ENCODE results near the gene PCDHA1. TPM values are rescaled to one million over a fixed set of nuclear protein-coding genes. Genes with fewer than 3 reads are reported as not detected.

PCDHA1 gene
- total and polyA plus RNA-seq, 12 donors = 0.05 to 0.20 (median 0.08) TPM; not detected in 5

DNA sequence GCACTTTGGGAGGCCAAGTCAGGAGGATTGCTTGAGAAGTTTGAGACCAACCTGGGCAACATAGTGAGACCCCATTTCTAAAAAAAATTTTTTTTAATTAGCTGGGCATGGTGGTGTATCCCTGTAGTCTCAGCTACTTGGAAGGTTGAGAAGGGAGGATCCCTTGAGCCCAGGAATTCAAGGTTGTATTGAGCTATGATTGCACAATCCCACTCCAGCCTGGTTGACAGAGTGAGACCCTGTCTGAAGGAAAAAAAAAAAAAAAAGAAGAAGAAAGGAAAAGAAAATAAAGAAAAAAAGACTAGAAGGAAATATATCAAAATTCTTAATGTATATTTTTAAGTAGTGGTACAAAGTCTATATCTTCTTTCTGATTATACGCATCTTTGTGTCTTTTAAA, 236.4 kb downstream of the PCDHA1 start:
- WGBS, 4 donors = 92 to 96% (median 93%) methylated on average over 1 of the region's 1 CpG
- TF ChIP-seq, protein P1, sequence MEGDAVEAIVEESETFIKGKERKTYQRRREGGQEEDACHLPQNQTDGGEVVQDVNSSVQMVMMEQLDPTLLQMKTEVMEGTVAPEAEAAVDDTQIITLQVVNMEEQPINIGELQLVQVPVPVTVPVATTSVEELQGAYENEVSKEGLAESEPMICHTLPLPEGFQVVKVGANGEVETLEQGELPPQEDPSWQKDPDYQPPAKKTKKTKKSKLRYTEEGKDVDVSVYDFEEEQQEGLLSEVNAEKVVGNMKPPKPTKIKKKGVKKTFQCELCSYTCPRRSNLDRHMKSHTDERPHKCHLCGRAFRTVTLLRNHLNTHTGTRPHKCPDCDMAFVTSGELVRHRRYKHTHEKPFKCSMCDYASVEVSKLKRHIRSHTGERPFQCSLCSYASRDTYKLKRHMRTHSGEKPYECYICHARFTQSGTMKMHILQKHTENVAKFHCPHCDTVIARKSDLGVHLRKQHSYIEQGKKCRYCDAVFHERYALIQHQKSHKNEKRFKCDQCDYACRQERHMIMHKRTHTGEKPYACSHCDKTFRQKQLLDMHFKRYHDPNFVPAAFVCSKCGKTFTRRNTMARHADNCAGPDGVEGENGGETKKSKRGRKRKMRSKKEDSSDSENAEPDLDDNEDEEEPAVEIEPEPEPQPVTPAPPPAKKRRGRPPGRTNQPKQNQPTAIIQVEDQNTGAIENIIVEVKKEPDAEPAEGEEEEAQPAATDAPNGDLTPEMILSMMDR (IDR thresholded peaks at IDR 0.05) = no peak
- no peak for TF ChIP-seq POLR2A (IDR thresholded peaks at IDR 0.05)

DNA sequence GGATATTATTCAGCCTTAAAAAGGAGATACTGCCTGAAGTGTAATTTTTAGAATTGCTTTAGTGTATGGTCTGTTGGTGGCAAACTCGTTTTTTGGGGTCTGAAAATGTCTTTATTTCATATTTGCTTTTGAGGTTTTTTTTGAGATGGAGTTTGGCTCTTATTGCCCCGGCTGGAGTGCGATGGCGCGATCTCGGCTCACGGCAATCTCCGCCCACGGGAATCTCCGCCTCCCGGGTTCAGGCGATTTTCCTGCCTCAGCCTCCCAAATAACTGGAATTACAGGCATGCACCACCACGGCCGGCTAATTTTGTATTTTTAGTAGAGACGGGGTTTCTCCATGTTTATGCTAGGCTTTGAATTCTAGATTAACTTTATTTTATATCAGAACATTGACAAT, 245.1 kb downstream of the PCDHA1 start:
- intact Hi-C loops (cut with DNase I) = no loop called here
- no peaks in the 10 kb centered on the region for H3K36me3 ChIP-seq (replicated peaks in 1 of 2)
- no peaks in the 10 kb centered on the region for H3K27me3 ChIP-seq
- no peak for TF ChIP-seq POLR2A (IDR thresholded peaks at IDR 0.05)
- TF ChIP-seq, protein P1 (IDR thresholded peaks at IDR 0.05) = no peak
- no peak overlapping the region for H3K4me3 ChIP-seq
- no peaks in the 10 kb centered on the region for H3K9me3 ChIP-seq (replicated peaks in 1 of 3)
- no peaks in the 10 kb centered on the region for H3K4me1 ChIP-seq (replicated peaks in 1 of 2)
- no peak for DNase-seq
- 82 to 91% (median 88%) methylated on average over 15 of the region's 15 CpGs for WGBS, 4 donors
- H3K27ac ChIP-seq = no peak overlapping the region

More for the DNA sequence above, 236.4 kb downstream of the PCDHA1 start:
- no peaks in the 10 kb centered on the region for H3K36me3 ChIP-seq (replicated peaks in 1 of 2)
- no peaks in the 10 kb centered on the region for H3K4me1 ChIP-seq (replicated peaks in 1 of 2)
- H3K27ac ChIP-seq = no peak overlapping the region
- no peak overlapping the region for H3K4me3 ChIP-seq
- H3K27me3 ChIP-seq = no peaks in the 10 kb centered on the region
- intact Hi-C loops (cut with DNase I) = no loop called here
- no peak for DNase-seq
- no peaks in the 10 kb centered on the region for H3K9me3 ChIP-seq (replicated peaks in 1 of 3)

DNA sequence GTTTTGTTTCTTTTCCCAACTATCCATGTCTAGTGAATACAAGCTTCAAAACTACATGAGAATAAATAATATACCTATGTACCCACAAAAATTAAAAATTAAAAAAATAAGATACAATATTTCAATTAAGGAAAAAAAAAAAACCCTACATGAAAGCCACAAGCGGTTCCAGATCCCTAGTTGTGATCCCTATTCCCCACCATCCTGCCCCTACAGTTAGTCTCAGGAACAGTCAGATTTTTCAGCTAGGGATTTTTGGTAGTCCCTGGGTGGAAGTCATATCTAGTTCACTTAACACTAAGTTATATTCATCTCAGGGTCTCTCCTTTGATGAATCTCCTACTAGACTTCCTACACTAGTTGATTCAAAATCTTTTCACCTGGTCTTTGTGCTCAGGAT, 246.7 kb downstream of the PCDHA1 start:
- 45 to 71% (median 64%) methylated on average over 1 of the region's 1 CpG for WGBS, 4 donors
- TF ChIP-seq, protein P1 (IDR thresholded peaks at IDR 0.05) = no peak
- TF ChIP-seq POLR2A (IDR thresholded peaks at IDR 0.05) = no peak

DNA sequence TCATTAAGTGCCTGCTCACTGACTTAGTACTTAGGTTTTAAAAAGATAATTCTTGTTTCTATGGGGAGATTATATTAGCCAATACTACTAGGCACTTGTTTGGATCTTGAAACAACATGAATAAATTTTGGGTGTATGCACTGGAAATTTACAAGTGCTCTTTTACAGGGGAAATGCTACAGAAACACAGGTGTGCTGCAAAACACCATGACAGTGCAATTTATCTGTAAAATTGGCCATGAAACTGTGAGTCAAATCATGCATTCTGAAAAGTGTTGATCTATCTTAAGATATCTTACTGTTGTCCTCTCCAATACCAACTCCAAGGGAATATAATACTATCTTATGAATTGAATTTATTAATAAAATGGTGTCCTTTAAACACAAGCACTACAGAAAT, 253.1 kb downstream of the PCDHA1 start:
- no peak for DNase-seq
- H3K4me3 ChIP-seq = no peak overlapping the region
- no peaks in the 10 kb centered on the region for H3K27me3 ChIP-seq
- H3K27ac ChIP-seq = no peak overlapping the region
- H3K9me3 ChIP-seq (replicated peaks in 1 of 3) = no peaks in the 10 kb centered on the region
- intact Hi-C loops (cut with DNase I) = no loop called here
- H3K4me1 ChIP-seq (replicated peaks in 1 of 2) = peaks cover 2 to 5% of the 10 kb centered on the region in 2 donors
- TF ChIP-seq, protein P1 (IDR thresholded peaks at IDR 0.05) = no peak
- TF ChIP-seq POLR2A (IDR thresholded peaks at IDR 0.05) = no peak
- no peaks in the 10 kb centered on the region for H3K36me3 ChIP-seq (replicated peaks in 1 of 2)

More for the DNA sequence above, 246.7 kb downstream of the PCDHA1 start:
- no peaks in the 10 kb centered on the region for H3K4me1 ChIP-seq (replicated peaks in 1 of 2)
- H3K36me3 ChIP-seq (replicated peaks in 1 of 2) = no peaks in the 10 kb centered on the region
- H3K4me3 ChIP-seq = no peak overlapping the region
- no peak for DNase-seq
- intact Hi-C loops (cut with DNase I) = no loop called here
- H3K27me3 ChIP-seq = no peaks in the 10 kb centered on the region
- H3K27ac ChIP-seq = no peak overlapping the region
- H3K9me3 ChIP-seq (replicated peaks in 1 of 3) = no peaks in the 10 kb centered on the region

All from adrenal gland (tissue), 12 donors.